K562 (cell line): Measurements from ENCODE around the gene POLRMT. TPM values are rescaled to one million over a fixed set of nuclear protein-coding genes. Genes with fewer than 3 reads are reported as not detected.

Experiments
- DACH1 ChIP-seq: fragments of 450-650 bp; IDR thresholded peaks from 2 replicates; pipeline ENCODE4 v1.6.1; 2018; ENCODE audit not compliant: partially characterized antibody
- HDAC6 ChIP-seq: IDR thresholded peaks from 2 replicates; pipeline ENCODE4 v1.6.1; 2012; ENCODE audit warnings: low read depth, mild to moderate bottlenecking, control low read depth, inconsistent platforms, low read length, moderate library complexity
- PHF20 ChIP-seq: fragments of 450-650 bp; IDR thresholded peaks from 2 replicates; pipeline ENCODE4 v1.6.1; 2018; ENCODE audit not compliant: partially characterized antibody
- SMAD3 ChIP-seq: fragments of 450-650 bp; formaldehyde crosslinking; conservative IDR thresholded peaks from 2 replicates; pipeline ENCODE4 v1.4.0; 2020; ENCODE audit warnings: mild to moderate bottlenecking
- TGIF2 ChIP-seq: sonication (generic); formaldehyde crosslinking; IDR thresholded peaks from 2 replicates; pipeline ENCODE4 v1.8.1; 2022; ENCODE audit warnings: mild to moderate bottlenecking, missing genetic modification reagents, moderate library complexity
- ZNF175 ChIP-seq: fragments of 200-800 bp; sonication (Bioruptor generic); IDR thresholded peaks from 2 replicates; pipeline ENCODE4 v1.6.1; 2016; ENCODE audit warnings: low read depth, mild to moderate bottlenecking, missing genetic modification characterization, missing compliant biosample characterization
- ZNF668 ChIP-seq: fragments of 250-450 bp; sonication (Bioruptor Pico); IDR thresholded peaks from 2 replicates; pipeline ENCODE4 v1.8.0; 2022; ENCODE audit warnings: mild to moderate bottlenecking, inconsistent platforms
- polyA plus RNA-seq, 8 experiments: library from polyadenylated mRNA; depleted of rRNA in 4 of 8; stranded (reverse) in 5 of 8; unstranded in 3 of 8; fragments of >200 nt; fragmentation: Nextera tagmentation in 2 of 8; fragmentation: Illumina TruSeq in 1 of 8; extraction: Ambion mirVana in 2 of 8; extraction: Trizol in 1 of 8; gene quantifications; 2 replicates each; pipeline versions ENCODE4 v1.2.1 to v1.2.3, GENCODE V29; 2011 to 2014; ENCODE audit warnings: inconsistent platforms in 1 of 8, missing spikeins in 1 of 8
- total RNA-seq, 7 experiments: library from RNA; depleted of rRNA in 6 of 7; stranded (reverse); fragments of >200 nt in 6 of 7; fragmentation: Illumina TruSeq in 2 of 7; extraction: Trizol in 2 of 7; gene quantifications; 2 replicates each; pipeline versions ENCODE4 v1.2.1 to v1.2.3, GENCODE V29; 2011 to 2021; ENCODE audit warnings: low replicate concordance in 1 of 7
- TF ChIP-seq, protein P1 (sequence below): fragments of 250-450 bp; sonication (Bioruptor Pico); IDR thresholded peaks from 2 replicates; pipeline ENCODE4 v1.4.0; 2020; ENCODE audit warnings: mild to moderate bottlenecking, moderate library complexity
- TF ChIP-seq, protein P2 (sequence below), 2 experiments: fragments of 450-650 bp; formaldehyde crosslinking in 1 of 2; IDR thresholded peaks; 2 replicates each; pipeline versions ENCODE4 v1.4.0 to v1.6.1; 2014 to 2020; ENCODE audit warnings: mild to moderate bottlenecking in 2 of 2, borderline replicate concordance in 1 of 2, low read depth in 1 of 2
- TF ChIP-seq, protein P3 (sequence below): fragments of 250-450 bp; sonication (Bioruptor Pico); IDR thresholded peaks from 2 replicates; pipeline ENCODE4 v1.4.0; 2020

Gene POLRMT
- total and polyA plus RNA-seq, 9 of the 15 experiments (the other 6 are each of a cell fraction or from before 2014, with no cell fraction given), result 30.3 to 144 (median 68.0) TPM

DNA sequence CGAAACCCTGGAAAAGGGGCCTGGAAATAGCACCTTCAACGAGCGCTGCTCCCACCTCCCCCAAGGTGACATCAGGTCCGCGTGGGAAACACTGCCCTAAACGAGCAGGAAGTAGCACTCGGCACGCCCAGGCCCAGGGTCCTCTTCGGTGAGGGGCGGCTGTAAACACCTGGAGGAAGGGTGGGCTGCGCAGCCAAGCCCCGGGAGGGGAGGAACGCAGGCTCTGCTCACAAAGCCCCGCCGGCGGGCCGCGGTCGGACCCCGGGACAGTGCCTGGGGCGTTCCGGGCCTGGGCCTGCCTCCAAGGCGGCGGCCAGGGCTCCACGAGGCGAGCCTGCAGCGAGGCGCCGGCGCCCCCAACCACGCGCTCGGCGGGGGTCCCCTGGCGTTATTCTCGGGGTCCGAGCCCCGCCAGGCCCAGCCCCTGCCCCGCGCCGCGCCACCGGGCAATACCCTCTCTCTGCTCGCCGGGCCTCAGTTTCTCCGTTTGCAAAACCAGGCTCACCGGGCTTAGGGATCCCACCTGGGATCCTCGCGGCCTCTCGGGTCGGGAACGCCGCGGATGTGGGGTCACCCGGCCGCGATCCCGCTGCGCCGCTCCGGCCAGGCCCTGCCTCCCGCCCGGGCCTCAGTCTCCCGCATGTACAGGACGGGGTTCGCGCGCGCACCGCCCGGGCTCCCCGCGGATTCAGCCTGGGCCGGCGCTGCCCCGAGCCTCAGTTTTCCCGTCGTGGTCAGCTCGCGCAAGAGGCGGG is 29.0 kb upstream of the POLRMT start (continued):
- TF ChIP-seq, protein P1, sequence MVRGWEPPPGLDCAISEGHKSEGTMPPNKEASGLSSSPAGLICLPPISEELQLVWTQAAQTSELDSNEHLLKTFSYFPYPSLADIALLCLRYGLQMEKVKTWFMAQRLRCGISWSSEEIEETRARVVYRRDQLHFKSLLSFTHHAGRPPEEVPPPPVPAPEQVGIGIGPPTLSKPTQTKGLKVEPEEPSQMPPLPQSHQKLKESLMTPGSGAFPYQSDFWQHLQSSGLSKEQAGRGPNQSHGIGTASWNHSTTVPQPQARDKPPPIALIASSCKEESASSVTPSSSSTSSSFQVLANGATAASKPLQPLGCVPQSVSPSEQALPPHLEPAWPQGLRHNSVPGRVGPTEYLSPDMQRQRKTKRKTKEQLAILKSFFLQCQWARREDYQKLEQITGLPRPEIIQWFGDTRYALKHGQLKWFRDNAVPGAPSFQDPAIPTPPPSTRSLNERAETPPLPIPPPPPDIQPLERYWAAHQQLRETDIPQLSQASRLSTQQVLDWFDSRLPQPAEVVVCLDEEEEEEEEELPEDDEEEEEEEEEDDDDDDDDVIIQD (CRISPR knock-in tag), result no peak
- TF ChIP-seq, protein P2, sequence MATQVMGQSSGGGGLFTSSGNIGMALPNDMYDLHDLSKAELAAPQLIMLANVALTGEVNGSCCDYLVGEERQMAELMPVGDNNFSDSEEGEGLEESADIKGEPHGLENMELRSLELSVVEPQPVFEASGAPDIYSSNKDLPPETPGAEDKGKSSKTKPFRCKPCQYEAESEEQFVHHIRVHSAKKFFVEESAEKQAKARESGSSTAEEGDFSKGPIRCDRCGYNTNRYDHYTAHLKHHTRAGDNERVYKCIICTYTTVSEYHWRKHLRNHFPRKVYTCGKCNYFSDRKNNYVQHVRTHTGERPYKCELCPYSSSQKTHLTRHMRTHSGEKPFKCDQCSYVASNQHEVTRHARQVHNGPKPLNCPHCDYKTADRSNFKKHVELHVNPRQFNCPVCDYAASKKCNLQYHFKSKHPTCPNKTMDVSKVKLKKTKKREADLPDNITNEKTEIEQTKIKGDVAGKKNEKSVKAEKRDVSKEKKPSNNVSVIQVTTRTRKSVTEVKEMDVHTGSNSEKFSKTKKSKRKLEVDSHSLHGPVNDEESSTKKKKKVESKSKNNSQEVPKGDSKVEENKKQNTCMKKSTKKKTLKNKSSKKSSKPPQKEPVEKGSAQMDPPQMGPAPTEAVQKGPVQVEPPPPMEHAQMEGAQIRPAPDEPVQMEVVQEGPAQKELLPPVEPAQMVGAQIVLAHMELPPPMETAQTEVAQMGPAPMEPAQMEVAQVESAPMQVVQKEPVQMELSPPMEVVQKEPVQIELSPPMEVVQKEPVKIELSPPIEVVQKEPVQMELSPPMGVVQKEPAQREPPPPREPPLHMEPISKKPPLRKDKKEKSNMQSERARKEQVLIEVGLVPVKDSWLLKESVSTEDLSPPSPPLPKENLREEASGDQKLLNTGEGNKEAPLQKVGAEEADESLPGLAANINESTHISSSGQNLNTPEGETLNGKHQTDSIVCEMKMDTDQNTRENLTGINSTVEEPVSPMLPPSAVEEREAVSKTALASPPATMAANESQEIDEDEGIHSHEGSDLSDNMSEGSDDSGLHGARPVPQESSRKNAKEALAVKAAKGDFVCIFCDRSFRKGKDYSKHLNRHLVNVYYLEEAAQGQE (IDR thresholded peaks at IDR 0.05; ENCODE audit: borderline replicate concordance), result no peak
- TF ChIP-seq, protein P2 (CRISPR knock-in tag; IDR thresholded peaks at IDR 0.05; ENCODE audit: low read depth), result no peak
- TF ChIP-seq, protein P3, sequence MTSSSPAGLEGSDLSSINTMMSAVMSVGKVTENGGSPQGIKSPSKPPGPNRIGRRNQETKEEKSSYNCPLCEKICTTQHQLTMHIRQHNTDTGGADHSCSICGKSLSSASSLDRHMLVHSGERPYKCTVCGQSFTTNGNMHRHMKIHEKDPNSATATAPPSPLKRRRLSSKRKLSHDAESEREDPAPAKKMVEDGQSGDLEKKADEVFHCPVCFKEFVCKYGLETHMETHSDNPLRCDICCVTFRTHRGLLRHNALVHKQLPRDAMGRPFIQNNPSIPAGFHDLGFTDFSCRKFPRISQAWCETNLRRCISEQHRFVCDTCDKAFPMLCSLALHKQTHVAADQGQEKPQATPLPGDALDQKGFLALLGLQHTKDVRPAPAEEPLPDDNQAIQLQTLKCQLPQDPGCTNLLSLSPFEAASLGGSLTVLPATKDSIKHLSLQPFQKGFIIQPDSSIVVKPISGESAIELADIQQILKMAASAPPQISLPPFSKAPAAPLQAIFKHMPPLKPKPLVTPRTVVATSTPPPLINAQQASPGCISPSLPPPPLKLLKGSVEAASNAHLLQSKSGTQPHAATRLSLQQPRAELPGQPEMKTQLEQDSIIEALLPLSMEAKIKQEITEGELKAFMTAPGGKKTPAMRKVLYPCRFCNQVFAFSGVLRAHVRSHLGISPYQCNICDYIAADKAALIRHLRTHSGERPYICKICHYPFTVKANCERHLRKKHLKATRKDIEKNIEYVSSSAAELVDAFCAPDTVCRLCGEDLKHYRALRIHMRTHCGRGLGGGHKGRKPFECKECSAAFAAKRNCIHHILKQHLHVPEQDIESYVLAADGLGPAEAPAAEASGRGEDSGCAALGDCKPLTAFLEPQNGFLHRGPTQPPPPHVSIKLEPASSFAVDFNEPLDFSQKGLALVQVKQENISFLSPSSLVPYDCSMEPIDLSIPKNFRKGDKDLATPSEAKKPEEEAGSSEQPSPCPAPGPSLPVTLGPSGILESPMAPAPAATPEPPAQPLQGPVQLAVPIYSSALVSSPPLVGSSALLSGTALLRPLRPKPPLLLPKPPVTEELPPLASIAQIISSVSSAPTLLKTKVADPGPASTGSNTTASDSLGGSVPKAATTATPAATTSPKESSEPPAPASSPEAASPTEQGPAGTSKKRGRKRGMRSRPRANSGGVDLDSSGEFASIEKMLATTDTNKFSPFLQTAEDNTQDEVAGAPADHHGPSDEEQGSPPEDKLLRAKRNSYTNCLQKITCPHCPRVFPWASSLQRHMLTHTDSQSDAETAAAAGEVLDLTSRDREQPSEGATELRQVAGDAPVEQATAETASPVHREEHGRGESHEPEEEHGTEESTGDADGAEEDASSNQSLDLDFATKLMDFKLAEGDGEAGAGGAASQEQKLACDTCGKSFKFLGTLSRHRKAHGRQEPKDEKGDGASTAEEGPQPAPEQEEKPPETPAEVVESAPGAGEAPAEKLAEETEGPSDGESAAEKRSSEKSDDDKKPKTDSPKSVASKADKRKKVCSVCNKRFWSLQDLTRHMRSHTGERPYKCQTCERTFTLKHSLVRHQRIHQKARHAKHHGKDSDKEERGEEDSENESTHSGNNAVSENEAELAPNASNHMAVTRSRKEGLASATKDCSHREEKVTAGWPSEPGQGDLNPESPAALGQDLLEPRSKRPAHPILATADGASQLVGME, result no peak
- TF ChIP-seq SMAD3 (CRISPR knock-in tag) (no peak), TGIF2 (CRISPR knock-in tag) (peak; percentile 74; the same call in 1 of the 2 replicates), PHF20 (no peak), ZNF175 (CRISPR knock-in tag) (no peak), DACH1 (no peak), ZNF668 (no peak), HDAC6 (no peak)
